HG02763 (cell line): ENCODE results near the gene SRGAP1.
"Not testable (repeated sequence)": the region's sequence is repeated elsewhere in the genome, so short reads cannot be mapped to it uniquely, and the experiment has no call there.

Experiments
- ATAC-seq: cut with Tn5 transposase; IDR thresholded peaks from one replicate; pipeline ENCODE4 v1.9.1; 2021; ENCODE audit warnings: mild to moderate bottlenecking, moderate library complexity; ENCODE audit not compliant: unreplicated experiment

The SRGAP1 gene

DNA sequence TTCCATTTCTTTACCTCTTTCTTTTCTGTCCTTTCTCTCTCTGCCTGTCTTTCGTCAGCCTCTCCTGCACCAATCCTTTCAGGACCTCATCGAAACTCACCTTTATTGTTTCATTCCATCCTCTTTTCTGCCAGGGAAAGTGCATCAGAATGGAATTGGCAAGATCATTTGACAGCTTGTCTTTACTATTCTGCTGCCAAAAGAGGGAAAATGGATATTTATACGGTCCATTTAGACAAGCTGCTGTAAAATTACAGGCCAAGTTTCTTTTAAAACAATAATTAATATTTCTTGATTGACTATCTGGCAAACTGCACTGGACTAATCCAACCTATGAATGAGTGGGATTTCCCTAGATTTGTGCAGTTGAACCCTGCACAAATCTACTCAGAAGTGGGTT is 7.6 kb upstream of the SRGAP1 start:
- ATAC-seq: no peak

DNA sequence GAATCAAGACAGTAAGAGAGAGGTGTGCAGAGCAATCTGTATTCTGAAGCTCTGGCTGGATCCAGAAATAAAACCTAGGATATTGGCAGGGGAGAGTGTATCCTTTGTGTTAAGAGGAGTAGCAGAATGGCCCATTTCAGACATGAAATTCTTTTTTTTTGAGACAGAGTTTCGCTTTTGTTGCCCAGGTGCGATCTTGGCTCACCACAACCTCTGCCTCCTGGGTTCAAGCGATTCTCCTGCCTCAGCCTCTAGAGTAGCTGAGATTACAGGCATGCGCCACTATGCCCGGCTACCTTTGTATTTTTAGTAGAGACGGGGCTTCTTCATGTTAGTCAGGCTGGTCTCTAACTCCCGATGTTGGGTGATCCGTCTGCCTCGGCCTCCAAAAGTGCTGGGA is 6.1 kb upstream of the SRGAP1 start:
- ATAC-seq: no peak

DNA sequence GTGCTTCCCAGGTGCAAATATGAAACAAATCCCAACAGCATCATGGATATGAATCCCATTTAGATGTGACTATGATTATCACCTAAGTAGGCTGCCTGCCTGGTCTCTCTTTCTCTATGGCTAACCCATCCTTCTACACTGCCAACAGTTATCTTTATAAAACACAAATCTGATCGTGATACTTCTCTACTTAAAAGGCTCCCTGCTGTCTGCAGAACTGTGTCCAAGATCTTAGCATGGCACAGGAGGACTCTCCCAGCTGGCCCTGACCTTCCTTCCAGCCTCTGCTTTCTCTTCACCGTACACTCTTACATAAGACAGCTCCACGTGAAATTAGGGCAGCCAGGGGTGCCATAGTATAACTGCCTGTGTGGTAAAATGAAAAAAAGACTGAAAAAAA is 3.5 kb upstream of the SRGAP1 start:
- ATAC-seq: no peak

DNA sequence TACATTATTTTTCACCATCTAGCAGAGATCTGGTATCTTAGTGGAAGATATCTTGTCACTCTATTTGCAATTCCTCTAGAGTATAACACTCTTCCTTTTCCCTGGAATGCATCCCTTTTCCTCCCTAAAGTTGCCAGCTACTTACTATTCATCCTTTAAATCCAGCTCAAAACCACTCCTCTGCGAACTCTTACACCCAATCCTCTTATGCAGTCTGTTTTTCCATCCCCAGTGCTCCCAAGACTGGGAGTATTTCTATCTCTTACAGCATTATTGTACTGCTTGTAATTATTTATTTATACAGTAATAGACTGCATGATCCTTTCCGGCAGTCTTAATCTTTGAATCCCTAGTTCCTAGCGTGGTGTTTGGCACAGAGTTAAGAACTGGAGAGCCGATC is 2.9 kb upstream of the SRGAP1 start:
- ATAC-seq: no peak

DNA sequence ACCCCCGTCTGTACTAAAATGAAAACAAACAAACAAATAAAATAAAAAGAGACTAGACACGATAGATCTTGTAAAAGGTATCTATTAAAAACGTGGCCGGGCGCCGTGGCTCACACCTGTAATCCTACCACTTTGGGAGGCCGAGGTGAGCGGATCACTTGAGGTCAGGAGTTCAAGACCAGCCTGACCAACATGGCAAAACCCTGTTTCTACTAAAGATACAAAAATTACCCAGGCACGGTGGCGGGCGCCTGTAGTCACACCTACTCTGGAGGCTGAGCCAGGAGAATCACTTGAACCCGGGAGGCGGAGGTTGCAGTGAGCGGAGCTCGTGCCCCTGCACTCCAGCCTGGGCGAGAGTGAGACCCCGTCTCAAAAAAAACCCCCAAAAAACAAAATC is 1.8 kb upstream of the SRGAP1 start:
- not testable (repeated sequence) for ATAC-seq

DNA sequence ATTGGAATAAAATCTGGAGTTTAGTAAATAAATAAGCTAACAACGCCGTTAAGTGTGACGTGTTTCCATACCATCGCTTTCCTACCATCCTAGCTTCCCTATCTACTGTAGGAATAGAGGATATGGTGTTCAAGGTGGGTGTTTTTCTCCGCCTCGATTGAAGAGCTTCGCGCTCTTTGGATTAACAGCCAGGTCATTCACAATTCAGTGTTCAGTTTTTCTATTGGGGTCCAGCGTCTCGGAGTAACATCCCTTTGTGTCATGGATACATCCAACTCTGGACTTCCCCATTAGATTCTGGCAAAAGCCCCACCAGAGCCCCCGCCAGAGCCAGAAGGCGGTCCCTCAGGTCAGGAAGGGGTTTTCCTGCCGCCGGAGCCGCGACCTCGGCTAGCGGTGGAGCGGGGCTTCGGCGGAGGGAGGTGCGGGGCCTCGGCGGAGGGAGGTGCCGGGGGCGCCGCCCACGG is 1.2 kb upstream of the SRGAP1 start:
- ATAC-seq: no peak

DNA sequence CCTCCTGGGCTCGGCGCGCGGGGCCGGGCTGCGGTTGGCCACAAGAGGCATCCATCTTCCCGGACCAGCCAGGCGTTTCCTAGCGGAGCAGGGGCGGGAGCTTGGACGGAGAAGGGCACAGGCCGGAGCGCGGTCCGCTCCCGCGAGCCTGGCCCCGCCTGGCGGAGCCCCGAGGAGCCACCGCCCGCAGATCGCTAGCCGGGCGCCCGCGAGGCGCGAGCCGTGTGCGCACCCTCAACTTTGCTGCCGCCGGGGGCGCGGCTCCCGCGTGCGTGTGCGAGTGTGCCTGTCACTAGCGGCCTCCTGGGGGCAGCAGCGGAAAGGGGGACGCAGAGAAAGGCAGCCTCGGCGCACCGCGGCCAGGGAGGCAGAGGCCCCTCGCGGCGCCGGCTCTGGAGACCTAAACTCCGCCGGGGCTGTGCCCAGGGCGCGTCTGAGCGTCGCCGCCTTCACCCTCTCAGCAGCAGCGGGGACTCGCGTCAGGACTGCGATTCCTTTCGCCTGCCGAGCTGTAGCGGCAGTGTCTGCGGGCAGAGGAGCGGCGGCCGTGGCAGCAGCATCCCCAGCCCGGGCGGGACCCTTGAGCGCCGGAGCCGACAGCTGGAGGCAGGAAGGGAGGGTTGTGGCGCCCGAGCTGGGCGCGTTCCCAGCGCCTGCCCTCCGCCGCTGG is 644 bp upstream of the SRGAP1 start:
- peak; percentile 96 for ATAC-seq

DNA sequence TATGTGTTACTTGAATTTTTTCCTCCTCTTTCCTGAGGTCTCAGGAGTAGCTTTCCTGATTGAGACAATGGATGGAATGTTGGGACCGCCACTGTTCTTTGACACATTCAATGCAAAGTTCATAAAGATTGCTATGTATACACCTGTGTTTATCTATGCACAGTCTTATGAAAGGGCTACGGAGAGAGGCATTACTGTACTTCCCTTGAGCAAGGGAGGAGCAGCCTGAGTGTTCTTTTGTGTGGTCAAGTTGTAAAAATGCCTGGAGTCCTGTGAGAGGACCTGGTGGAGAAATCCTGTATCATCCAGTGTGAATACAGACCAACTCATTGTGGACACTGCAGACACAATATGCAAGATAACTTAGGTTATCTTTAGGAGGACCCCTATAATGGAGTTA is 1.2 kb downstream of the SRGAP1 start:
- no peak for ATAC-seq

DNA sequence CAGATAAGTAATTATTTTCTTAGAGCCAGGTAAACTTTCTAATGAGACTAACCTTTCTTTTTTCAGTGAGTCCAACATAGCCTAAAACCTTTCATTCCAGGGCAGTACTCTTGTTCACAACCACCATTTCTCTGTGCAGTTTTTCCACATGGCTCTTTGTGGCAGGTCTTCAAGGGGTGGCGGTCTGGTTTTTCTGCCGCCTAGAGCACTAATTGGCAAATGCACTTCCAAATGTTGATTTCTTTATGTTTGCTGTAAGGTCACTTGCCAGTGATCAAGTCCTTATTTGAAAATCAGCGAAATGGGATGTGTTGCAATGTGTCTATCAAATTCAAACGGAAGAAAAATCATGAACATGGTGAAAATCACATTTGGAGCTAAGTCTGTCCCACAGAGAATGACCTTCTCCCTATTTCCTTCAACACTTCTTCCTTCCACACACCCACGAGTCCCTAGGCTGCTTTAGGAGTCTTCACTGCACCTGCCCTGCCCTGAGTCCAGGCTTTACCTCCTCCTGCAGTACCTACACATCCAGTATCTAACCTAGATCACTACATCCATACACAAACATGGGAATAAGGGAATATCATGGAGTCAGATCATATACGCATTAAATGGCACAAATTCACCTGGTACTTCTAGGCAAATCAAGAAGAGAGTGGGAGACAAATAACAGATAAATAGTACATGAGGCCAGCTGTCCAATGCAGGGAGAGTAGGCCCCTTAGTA is 1.9 kb downstream of the SRGAP1 start:
- ATAC-seq: no peak

DNA sequence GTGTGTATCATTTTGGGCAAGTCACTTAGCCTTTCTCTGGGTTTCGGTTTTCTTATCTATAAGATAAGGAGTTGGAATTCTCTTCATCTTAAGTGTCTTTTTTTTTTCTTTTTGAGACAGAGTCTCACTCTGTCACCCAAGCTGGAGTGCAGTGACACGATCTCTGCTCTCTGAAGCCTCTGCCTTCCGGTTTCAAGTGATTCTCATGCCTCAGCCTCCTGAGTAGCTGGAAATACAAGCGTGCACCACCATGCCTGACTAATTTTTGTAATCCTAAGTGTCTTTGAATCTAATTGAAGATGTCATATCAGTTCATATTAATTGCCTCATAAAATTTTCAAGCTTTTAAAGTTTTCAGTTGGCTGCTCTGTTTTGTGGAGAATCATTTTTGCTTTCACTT is 4.0 kb downstream of the SRGAP1 start:
- ATAC-seq: no peak

DNA sequence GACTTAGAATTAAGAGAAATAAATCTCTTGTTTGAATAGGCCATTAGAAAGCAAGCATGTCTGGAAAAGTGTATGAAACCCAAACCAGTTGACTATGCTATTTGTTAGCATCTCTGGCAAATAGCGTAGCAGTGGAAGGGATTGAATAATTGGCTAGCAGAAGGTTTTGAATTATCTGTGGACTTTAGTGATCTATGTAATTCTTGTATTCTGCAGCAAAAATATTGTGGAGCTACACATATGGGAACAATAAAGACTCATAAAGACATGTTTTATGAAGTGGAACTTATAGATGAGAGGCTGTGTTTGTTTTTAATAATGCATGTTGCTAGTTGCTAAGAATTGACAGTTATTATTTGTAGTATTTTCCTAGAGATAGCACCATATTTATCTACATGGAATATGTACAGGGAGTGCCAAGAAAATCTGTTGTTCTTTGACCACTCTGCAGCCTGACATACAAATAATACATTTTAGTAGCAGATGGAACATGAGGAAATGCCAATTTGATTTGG is 4.7 kb downstream of the SRGAP1 start:
- ATAC-seq: no peak

DNA sequence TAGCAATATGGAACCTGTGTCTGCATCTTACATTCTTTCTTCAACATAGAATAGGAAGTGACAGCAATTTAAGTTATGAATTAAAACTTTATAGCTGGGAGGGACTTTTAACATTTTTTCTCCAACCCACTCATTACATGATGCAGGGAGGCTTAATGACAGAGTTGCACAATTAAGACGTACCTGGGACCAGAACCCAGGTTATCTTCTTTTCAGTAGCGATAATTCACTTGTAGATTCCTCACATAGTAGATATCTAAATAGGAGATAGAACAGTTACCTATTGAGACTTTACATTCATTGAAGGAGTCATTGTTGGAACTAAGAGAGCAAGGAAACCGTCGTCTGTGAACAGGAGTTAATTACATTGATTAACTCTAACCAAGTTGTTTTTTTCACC is 5.1 kb downstream of the SRGAP1 start:
- no peak for ATAC-seq

DNA sequence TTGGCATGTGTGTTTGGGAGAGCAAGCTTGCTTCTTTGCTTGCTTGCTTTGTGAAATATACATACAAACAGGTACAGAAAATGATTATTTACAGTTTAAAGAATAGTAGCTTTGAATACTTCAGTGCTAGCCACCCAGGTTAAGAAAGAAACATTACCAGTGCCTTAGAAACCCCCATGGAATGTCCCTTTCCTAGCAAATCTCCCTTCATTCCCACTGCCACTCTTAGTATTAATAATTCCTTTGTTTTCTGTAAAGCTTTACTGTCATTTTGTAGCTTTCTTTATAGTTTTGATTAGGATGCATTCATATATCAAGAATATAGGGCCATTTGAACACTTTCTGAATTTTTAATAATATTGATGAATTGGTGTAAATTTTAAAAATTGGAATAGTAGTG is 9.5 kb downstream of the SRGAP1 start:
- no peak for ATAC-seq

DNA sequence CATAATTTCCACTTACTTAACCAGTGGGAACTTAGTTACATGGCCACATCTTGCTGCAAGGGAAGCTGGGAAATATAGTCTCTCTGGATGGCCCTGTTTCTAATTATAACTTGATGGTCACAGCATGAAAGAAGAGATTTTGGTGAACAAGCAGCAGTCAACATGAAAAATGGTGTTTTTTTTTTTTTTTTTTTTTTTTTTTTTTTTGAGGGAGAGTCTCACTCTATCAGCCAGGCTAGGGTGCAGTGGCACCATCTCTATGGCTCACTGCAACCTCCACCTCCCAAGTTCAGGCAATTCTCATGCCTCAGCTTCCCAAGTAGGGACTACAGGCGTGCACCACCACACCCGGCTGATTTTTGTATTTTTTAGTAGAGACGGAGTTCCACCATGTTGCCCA is 10.8 kb downstream of the SRGAP1 start:
- no peak for ATAC-seq

DNA sequence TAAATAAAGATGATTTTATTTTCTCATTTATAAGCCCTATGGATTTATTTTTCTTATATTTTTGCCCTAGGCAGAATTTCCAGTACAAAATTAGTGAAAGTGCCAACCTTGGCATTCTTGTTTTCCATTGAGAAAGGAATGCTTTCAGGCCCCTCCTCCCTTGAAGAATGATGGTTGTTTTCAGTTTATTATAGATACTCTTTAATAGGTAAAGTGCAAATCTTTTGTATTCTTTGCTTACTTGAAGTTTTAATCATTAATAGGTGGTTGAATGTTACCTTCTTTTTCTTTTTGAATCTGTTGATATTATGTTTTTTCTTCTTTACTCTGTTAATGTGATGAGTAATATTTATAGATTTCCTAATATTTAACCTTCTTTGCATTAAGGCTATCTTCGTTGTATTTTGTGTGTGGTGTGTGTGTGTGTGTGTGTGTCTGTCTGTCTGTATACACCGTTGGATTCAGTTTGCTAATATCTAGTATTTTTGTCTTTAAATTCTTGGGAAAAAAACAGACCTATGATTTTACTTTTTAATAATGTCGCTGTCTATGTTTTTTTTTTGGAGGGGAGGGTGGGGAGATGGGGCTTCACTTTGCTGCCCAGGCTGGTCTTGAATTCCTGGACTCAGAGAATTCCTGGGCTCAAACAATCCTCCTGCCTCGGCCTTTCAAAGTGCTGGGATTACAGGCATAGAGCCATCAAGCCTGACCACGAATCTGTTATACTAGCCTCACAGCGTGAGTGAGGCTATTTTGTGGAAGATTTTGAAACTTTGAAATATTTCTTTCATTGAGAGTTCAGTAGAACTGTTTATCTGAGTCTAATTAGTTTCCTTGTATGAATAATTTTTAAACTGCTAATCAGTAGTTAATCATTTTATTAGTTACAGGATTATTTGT is 13.5 kb downstream of the SRGAP1 start:
- ATAC-seq: no peak

DNA sequence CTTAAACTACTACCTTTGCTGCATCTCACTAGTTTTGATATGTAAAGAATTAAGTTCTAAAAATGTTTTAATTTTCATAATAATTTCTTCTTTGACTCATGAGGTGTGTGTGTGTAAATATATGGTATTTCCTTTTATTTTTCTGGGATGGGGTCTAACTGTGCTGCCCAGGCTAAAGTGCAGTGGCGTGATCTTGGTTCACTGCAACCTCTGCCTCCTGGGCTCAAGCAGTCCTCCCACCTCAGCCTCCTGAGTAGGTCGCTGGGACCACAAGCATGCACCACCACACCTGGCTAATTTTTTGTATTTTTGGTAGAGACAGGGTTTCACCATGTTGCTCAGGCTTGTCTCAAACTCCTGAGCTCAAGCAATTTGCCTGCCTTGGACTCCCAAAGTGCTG is 15.4 kb downstream of the SRGAP1 start:
- ATAC-seq: not testable (repeated sequence)

DNA sequence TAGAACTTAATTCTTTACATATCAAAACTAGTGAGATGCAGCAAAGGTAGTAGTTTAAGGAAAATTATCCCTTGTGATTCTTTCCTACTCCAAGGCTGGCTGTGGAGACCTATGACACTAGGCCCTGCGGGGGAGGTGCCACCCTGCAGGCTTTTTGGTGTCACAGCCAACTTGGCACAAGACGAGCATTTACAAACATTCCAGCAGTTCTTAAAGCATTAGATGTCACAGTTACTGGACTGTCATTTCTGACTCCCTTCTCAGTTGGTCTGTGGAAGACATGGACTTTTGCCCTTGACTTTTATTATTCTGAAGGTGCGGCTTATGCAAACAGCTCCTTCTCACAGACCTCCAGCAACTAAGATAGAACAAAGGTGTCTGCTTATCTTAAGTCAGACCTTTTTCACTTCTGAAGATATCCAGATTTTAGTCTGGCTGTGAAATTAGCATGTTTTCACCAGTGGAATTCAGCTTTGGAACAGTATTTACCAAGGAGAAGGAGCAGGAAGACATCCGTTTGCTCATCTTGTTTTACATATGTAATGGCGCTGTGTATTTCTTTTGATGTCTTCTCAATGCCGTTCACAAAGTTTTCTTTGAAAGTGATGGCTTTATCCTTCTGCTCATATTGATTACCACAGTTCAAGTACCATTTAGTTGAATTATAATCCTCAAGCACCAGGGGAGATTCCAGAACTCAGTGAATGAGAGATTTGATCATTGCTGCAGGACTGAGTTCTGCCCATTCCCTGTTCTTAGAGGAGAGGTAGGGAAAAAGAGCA is 17.9 kb downstream of the SRGAP1 start:
- ATAC-seq: no peak

DNA sequence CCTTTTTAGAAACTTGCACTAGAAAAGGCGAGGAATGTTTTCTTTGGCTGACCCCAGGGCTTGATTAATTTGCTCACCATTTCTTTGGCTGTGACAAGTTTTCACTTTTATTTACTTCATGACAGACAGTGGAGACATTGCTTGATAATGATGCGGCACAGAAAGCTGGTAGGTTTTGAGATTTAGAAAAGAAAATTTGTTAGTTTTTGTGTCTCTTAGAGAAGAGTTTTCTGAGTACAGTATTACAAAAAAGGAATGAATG is 18.4 kb downstream of the SRGAP1 start:
- ATAC-seq: no peak

DNA sequence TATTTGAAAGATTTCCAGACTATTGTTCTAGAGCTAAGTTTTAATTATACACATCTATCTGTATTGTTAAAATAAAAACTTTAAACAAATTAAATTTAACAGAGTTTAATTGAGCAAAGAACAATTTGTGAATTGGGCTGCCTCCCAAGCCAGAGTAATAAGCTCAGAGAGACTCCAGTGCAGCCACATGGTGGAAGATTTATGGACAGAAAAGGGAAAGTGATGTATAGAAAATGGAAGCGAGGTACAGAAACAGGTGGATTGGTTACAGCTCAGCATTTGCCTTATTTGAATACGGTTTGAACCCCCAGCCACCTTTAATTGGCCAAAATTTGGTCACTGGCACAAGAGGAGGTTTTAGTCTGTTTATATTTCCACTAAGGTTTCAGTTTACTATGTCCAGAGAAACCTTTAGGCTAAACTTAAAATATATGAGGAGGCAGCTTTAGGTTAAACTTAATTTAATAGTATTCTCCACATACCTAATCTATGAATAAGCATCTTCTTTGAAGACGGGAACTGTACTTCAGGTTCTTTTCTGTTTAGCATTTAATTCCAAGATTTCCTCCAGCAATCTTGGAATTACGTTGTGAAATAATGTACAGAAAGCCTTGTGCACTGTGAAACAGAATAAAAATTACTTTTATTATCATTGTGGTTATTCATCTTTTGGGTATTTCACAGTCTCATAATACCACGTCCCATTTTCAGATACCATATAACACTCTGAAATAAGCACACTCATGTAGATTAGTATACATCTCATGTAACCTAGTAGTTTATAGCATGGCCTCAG is 19.4 kb downstream of the SRGAP1 start:
- no peak for ATAC-seq

DNA sequence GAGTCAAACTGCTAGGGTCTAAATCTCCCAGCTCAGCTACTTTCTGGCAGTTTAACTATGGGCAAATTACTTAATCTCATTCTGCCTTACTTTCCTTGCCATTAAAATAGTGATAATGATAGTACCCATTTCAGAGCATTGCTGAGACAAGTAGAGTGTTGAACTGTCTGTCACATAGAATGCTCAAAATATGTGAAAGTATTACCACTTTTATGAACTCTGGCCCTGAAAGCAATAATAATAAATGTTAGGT is 19.9 kb downstream of the SRGAP1 start:
- no peak for ATAC-seq
